HG02870 (cell line): ENCODE results near the gene EXOC6.
A peak's percentile ranks its signal among the peaks of the same experiment; 100 is the strongest.
"Not testable (repeated sequence)": the region's sequence is repeated elsewhere in the genome, so short reads cannot be mapped to it uniquely, and the experiment has no call there.

Experiments used
- ATAC-seq: cut with Tn5 transposase; IDR thresholded peaks from one replicate; pipeline ENCODE4 v1.9.1; 2021; ENCODE audit warnings: mild to moderate bottlenecking, moderate library complexity; ENCODE audit not compliant: unreplicated experiment

The EXOC6 gene

DNA sequence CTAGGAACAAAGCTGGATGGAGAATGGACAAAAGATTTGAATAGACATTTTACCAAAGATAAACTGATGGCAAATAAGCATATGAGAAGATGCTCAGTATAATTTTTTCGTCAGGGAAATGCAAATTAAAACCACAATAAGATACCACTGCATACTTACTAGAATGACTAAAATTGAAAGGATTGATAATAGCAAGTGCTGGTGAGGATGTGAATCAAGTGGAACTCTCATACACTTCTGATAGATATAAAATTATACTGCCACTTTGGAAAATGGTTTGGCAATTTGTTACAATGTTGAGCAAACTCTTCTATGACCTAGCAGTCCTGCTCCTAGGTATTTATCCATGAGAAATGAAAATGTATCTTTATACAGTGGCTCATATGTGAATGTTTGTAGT lies 83.3 kb downstream of the EXOC6 start:
- ATAC-seq = no peak

DNA sequence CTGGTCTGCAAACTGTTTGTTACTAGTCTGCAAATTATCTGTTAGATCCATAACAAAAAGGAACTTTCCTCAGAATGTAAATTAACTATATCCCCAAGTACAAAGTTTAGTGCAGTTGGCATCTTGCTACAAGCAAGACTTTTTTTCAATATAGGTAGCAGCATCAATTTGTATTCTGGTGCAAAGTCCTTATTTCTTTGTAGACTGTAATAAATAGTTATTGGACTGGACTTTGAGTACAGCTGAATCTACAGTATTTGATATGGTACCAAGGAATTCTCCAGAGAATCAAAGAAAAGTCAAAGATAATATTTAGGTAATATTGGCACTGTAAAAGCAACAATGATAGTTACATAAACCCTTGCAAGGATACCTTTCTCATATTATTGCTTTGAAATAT lies 89.6 kb downstream of the EXOC6 start:
- no peak for ATAC-seq

GRCh38 chr10:92938841-92939240 lies 90.5 kb downstream of the EXOC6 start:
- no peak for ATAC-seq

- no peak for ATAC-seq
Observed at GRCh38 chr10:92942226-92942625, 93.9 kb downstream of the EXOC6 start.

GRCh38 chr10:92946491-92946890 lies 98.2 kb downstream of the EXOC6 start:
- no peak for ATAC-seq

DNA sequence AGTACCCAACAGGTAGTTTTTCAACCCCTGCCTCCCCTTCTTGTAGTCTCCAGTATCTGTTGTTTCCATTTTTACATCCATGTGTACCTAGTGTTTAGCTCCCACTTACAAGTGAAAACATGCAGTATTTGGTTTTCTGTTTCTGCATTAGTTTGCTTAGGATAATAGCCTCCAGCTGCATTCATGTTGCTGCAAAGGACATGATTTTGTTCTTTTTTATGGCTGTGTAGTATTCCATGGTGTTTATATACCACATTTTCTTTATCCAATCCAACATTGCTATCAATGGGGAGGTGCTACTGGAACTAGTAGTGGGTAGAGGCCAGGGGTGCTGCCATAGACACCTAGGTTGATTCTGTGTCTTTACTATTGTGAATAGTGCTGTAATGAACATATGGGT lies 104.3 kb downstream of the EXOC6 start:
- ATAC-seq = not testable (repeated sequence)

DNA sequence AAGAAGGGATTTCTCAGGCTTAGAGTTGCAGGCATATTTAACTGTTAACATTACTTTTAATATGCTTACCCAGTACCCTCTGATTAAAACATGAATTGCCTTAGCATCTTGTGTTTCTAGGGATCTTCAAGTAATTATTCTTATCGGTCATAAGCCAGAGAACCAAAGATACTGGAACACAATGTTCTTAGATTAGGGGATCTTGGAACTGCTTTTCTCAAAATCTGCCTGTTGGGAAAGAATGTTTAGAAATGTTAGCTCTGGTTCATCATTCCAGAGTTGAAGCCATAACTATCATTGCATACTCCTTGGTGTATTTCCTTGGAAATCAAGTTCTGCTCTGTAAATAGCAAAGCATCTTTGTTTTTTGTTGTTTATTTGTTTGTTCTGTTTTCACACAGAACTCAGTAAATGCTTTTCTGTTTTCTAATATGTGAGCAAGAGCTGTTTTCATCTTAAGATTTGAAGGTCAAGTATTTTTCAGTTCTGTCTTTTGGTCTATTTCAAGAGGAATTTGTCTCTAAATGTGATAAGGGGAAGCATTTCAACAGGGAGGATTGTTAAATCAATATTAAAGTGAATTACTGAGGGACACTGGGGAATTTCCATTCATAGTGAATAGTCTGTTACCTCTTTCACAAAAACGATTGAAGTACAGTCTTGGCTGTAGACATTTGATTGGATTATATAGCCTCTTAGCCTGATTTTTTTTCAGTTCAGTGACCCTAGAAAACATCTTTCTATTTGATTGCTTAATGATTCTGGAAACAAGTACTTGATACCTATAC lies 109.1 kb downstream of the EXOC6 start:
- ATAC-seq = no peak

- no peak for ATAC-seq
Observed at GRCh38 chr10:92961638-92962037, 113.3 kb downstream of the EXOC6 start.

DNA sequence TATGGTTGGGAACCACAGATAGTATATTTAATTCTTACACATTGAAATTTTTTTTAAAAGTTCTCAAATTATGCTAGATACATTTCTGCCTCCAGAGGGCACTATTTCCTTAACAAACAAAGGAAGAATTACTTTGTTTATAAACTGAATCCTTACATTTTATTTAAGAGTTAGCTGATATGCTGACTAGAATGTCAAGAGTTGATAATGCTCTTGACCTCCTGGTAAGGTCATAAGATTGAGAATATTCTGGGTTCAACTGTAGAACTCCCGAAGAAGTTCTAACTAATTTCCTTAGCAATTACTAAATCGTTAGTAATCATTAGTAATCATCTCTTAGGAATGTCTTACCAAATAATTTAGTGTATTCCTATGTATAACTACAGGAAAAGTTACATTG lies 117.0 kb downstream of the EXOC6 start:
- no peak for ATAC-seq

DNA sequence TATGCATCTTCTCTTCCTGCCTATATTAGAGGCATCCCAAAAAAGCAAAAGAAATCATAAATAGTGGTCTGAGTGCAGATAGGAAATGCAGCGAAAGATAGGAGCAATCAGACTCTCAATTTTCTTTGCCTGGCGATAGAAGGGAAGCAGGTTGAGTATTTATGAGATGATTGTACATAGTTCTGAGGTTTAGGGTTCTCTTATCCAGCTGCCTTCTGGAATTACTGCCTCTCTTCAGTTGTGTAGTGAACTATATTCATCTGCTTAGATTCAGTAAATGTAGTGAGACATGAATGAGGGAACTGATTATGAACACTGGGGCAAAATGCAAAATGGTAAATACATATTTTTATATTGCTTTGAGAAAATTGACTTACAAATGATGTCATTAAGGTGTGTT lies 119.3 kb downstream of the EXOC6 start:
- no peak for ATAC-seq

GRCh38 chr10:92969151-92969550 lies 120.8 kb downstream of the EXOC6 start:
- ATAC-seq = no peak

- ATAC-seq = no peak
Observed at GRCh38 chr10:92970301-92971070, 122.2 kb downstream of the EXOC6 start.

DNA sequence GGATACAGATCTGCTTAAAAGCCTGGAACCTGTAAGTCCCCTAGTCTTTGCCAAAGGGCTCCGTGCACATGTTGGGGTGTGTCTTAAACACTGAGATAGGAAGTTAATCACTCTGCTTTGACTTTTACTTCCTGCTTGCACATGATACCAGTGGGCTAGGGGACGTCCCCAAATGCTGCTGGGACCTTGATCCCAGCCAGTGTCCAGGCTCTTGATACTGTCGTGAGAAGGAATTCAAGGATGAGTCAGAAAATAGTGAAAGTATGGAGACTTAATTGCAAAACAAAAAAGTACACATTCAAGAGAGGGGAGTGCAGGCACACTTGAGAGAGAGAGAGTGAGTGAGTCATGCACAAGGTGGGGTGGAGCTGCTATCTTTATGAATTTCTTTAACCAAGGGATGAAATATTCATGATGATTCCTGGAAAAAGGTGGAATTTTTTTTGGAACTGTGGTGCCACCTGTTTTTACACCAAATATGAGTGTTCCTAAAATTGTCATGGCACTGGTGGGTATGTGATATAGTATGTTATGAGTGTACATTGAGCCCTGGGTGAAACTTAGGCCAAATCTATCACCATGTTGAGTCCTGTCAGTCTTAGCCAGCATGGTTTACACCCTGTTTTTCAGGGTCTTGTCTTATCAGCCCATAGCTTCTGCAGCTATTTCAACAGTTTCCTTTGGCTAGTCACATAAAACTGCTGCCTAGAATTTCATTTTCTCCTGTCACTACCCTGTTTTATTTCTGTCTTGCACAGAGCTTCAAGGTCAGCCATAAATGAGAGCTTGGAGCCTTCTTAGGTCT lies 123.9 kb downstream of the EXOC6 start:
- ATAC-seq = no peak

- no peak for ATAC-seq
Observed at GRCh38 chr10:92972886-92973285, 124.6 kb downstream of the EXOC6 start.

DNA sequence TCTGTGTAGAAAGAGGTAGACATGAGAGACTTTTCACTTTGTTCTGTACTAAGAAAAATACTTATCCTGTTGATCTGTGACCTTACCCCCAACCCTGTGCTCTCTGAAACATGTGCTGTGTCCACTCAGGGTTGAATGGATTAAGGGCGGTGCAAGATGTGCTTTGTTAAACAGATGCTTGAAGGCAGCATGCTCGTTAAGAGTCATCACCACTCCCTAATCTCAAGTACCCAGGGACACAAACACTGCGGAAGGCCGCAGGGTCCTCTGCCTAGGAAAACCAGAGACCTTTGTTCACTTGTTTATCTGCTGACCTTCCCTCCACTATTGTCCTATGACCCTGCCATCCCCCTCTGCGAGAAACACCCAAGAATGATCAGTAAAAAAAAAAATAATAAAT lies 128.0 kb downstream of the EXOC6 start:
- not testable (repeated sequence) for ATAC-seq

DNA sequence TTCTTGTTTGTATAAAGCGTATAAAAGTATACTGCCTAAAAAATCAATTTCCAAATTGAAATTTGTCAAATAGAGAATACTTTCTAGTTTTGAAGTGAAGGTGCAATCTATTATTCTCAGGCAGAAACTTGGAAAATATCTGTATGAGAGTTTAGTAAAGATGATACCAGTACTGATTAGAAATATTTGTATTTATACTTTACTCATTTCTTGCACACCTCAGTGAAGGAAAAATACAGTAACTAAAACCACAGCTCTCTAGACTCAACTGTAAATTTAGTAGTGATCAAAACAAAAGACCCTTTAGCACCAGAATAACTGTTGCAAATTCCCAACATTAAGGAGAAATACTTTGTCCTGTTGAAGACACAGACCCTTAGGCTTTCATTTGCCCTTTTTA lies 140.9 kb downstream of the EXOC6 start:
- ATAC-seq = no peak

DNA sequence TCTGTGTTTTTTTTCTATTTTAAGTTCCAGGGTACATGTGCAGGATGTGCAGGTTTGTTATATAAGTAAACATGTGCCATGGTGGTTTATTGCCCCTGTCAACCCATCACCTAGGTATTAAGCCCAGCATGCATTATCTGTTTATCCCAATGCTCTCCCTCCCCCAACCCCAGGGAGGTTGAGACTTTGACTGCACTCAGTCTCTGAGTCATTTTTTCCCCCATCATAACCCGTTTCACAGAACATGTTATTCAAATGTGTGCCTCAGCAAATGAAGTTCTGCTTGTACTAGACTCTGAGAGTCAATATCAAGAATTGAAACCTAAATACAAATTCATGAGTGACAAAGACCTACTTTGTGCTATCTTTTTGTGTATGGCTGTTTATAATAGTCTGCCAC lies 142.3 kb downstream of the EXOC6 start:
- ATAC-seq = peak; percentile 97

GRCh38 chr10:92991513-92991912 lies 143.2 kb downstream of the EXOC6 start:
- no peak for ATAC-seq

DNA sequence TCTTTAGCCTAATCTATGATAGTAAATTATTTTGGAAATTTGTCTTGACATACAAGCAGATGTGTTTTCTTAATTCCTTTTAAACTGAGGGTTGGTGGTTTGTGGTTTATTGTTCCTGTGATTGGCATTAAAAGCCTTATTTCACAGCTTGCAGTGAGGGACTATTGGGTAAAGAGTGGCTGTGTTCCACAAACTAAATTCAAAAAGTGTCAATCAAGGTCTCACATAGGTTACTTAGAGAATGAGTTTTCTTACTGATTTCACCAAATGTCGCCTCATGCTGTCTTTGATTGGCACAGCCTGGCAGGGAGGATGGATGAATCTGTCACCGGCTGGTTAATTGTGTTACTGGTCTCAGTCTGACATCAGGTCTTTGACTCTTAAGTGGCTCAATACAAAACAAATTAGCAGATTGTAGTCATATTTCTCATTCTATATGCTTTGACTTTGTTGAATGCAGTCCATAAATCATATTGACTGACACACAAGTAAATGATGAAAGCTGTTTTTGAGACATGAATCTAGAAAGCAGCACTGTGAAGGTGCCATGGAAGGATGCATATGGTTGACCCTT lies 145.5 kb downstream of the EXOC6 start:
- no peak for ATAC-seq

- ATAC-seq = no peak
Observed at GRCh38 chr10:92995509-92995908, 147.2 kb downstream of the EXOC6 start.

DNA sequence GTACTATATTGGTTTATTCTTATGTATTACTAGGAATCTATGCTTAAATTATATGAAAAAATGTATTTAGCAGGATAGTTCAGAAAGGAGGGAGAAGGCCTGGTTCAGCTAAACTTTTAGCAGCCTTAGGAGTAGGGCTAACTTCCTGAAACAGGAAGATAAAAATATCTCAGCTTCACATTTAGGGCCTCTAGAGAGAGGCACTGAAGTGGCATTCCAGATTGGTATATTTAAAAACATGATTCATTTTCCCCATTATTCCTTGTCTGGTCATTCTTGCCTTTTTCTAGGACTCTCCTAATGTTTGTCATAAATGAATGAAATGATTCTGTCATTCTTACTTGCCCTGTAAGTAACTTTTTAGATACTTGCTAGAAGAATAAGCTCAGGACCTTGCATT lies 149.3 kb downstream of the EXOC6 start:
- no peak for ATAC-seq
